GM12878 (cell line): ENCODE results near the gene KIF5A. TPM values are rescaled to one million over a fixed set of nuclear protein-coding genes. Genes with fewer than 3 reads are reported as not detected.

Experiments used
- ATAC-seq: fragments of 200-7000 bp; cut with Tn5 transposase; 3 replicates; pipeline ENCODE4 v1.9.1; 2020; ENCODE audit warnings: mild to moderate bottlenecking, moderate library complexity
- BruUV-seq: library from RNA; stranded (reverse); fragments of 400-500 nt; replicated peaks from 2 replicates; lab custom pipeline; 2021; lab: Mats Ljungman, UMichigan
- CTCF ChIA-PET: fragments of 300-600 bp; sonication (Branson Sonifier 250); formaldehyde crosslinking; extraction: SDS; loops from one replicate; lab custom pipeline; 2021; ENCODE audit warnings: inconsistent platforms; lab: Yijun Ruan, JAX
- POLR2A ChIA-PET: fragments of 350-600 bp; formaldehyde crosslinking; extraction: SDS; loops from one replicate; lab custom pipeline; 2021; ENCODE audit warnings: inconsistent platforms; lab: Charles Lee
- RAD21 ChIA-PET: fragments of 300-600 bp; sonication (Branson Sonifier 250); formaldehyde crosslinking; loops from one replicate; lab custom pipeline; 2023; ENCODE audit warnings: antibody characterized with exemption; ENCODE audit not compliant: unreplicated experiment; lab: Charles Lee
- SMC1A ChIA-PET: fragments of 300-600 bp; sonication (Branson Sonifier 250); formaldehyde crosslinking; loops from one replicate; lab custom pipeline; 2023; ENCODE audit not compliant: unreplicated experiment, uncharacterized antibody; lab: Charles Lee
- DNase-seq: peaks from one replicate; pipeline ENCODE4 v3.0.0-alpha.2; 2011; ENCODE audit warnings: low read depth, low spot score
- FAIRE-seq: peaks from 3 replicates; lab custom pipeline; 2011; peaks lifted over from hg19 to GRCh38; lab: Jason Lieb, UNC
- H2AFZ ChIP-seq: 2 replicates; pipeline ENCODE4 v1.6.0; 2011; ENCODE audit warnings: low read depth, low read length, control low read depth; ENCODE audit not compliant: control insufficient read depth
- H3K27ac ChIP-seq: 2 replicates; pipeline ENCODE4 v1.5.1; 2011; ENCODE audit warnings: control low read depth; ENCODE audit not compliant: control insufficient read depth, insufficient read depth
- H3K27me3 ChIP-seq, 2 experiments: replicated peaks in 1 of 2; 2 replicates each; pipeline versions ENCODE4 v1.6.0 to v1.6.1; 2011; ENCODE audit warnings: low read length in 1 of 2; ENCODE audit not compliant: control insufficient read depth in 2 of 2, insufficient read depth in 2 of 2
- H3K36me3 ChIP-seq, 2 experiments: 2 replicates each; pipeline ENCODE4 v1.5.1; 2011; ENCODE audit warnings: low read length in 1 of 2; ENCODE audit not compliant: control insufficient read depth in 2 of 2, insufficient read depth in 2 of 2
- H3K4me1 ChIP-seq: 2 replicates; pipeline ENCODE4 v1.6.1; 2011; ENCODE audit warnings: mild to moderate bottlenecking, low read length, moderate library complexity, mixed read lengths; ENCODE audit not compliant: control insufficient read depth, insufficient read depth
- H3K4me2 ChIP-seq: 2 replicates; pipeline ENCODE4 v1.6.0; 2011; ENCODE audit warnings: control low read depth; ENCODE audit not compliant: control insufficient read depth, insufficient read depth
- H3K4me3 ChIP-seq: fragments of 200-600 bp; sonication (generic); 2 replicates; pipeline ENCODE4 v1.5.1; 2016
- H3K79me2 ChIP-seq: 2 replicates; pipeline ENCODE4 v1.6.0; 2011; ENCODE audit warnings: low read length; ENCODE audit not compliant: control insufficient read depth, insufficient read depth
- H3K9ac ChIP-seq: 2 replicates; pipeline ENCODE4 v1.8.0; 2011; ENCODE audit warnings: low read length, control low read depth, mixed read lengths; ENCODE audit not compliant: control insufficient read depth, insufficient read depth
- H3K9me3 ChIP-seq: replicated peaks from 3 replicates; pipeline ENCODE4 v1.5.1; 2011; ENCODE audit warnings: mild to moderate bottlenecking, low read length; ENCODE audit not compliant: control insufficient read depth, insufficient read depth
- H4K20me1 ChIP-seq: 2 replicates; pipeline ENCODE4 v1.6.0; 2011; ENCODE audit not compliant: control insufficient read depth, insufficient read depth
- CHD1 ChIP-seq: IDR thresholded peaks from 2 replicates; pipeline ENCODE4 v1.6.1; 2012; ENCODE audit warnings: low read depth, low read length, improper control_type of control experiment
- CHD2 ChIP-seq: IDR thresholded peaks from 2 replicates; pipeline ENCODE4 v1.6.1; 2011; ENCODE audit warnings: low read depth, low read length, improper control_type of control experiment, borderline replicate concordance
- DPF2 ChIP-seq: fragments of 450-650 bp; IDR thresholded peaks from 2 replicates; pipeline ENCODE4 v1.6.1; 2017; ENCODE audit warnings: mild to moderate bottlenecking
- EED ChIP-seq: sonication (generic); IDR thresholded peaks from 2 replicates; pipeline ENCODE4 v1.6.1; 2016; ENCODE audit warnings: antibody characterized with exemption, low read depth
- ESRRA ChIP-seq: IDR thresholded peaks from 2 replicates; pipeline ENCODE4 v1.6.1; 2012; ENCODE audit warnings: mild to moderate bottlenecking, low read length, improper control_type of control experiment
- GATAD2B ChIP-seq: fragments of 450-650 bp; conservative IDR thresholded peaks from 2 replicates; pipeline ENCODE4 v1.6.1; 2017; ENCODE audit warnings: low read depth, mild to moderate bottlenecking, moderate library complexity
- HCFC1 ChIP-seq: fragments of 150-350 bp; IDR thresholded peaks from 2 replicates; pipeline ENCODE4 v1.6.1; 2014; ENCODE audit warnings: low read length
- MYC ChIP-seq: IDR thresholded peaks from 2 replicates; pipeline ENCODE4 v1.6.1; 2011; ENCODE audit warnings: mild to moderate bottlenecking, low read length, moderate library complexity, inconsistent platforms; ENCODE audit not compliant: insufficient read depth, insufficient replicate concordance, insufficient read length, severe bottlenecking
- NFIC ChIP-seq: IDR thresholded peaks from 2 replicates; pipeline ENCODE4 v1.6.1; 2012; ENCODE audit warnings: low read depth, mild to moderate bottlenecking, inconsistent platforms, low read length, moderate library complexity
- POLR2A ChIP-seq: IDR thresholded peaks from 2 replicates; pipeline ENCODE4 v1.6.1; 2011; ENCODE audit warnings: low read depth, mild to moderate bottlenecking, low read length
- POLR2AphosphoS2 ChIP-seq: IDR thresholded peaks from 2 replicates; pipeline ENCODE4 v1.6.1; 2011; ENCODE audit warnings: low read depth, mild to moderate bottlenecking, low read length, improper control_type of control experiment, moderate library complexity
- RCOR1 ChIP-seq: conservative IDR thresholded peaks from 2 replicates; pipeline ENCODE4 v1.6.1; 2012; ENCODE audit warnings: low read depth, low read length, improper control_type of control experiment
- SIX5 ChIP-seq: IDR thresholded peaks from 2 replicates; pipeline ENCODE4 v1.6.1; 2011; ENCODE audit warnings: mild to moderate bottlenecking, low read depth, low read length, moderate library complexity; ENCODE audit not compliant: severe bottlenecking
- TCF12 ChIP-seq: IDR thresholded peaks from 2 replicates; pipeline ENCODE4 v1.6.1; 2011; ENCODE audit warnings: low read depth, mild to moderate bottlenecking, low read length
- TCF3 ChIP-seq: IDR thresholded peaks from 2 replicates; pipeline ENCODE4 v1.6.1; 2012; ENCODE audit warnings: low read depth, mild to moderate bottlenecking, low read length, borderline replicate concordance; ENCODE audit not compliant: insufficient read depth
- ZNF274 ChIP-seq: IDR thresholded peaks from one replicate; pipeline ENCODE4 v1.8.0; 2011; ENCODE audit not compliant: insufficient read length, insufficient read depth
- WGBS: methylation state at CpG from one replicate; pipeline ENCODE4 v1.1.6; 2016; ENCODE audit warnings: low lambda C conversion rate; ENCODE audit not compliant: insufficient replicate concordance, insufficient coverage; ENCODE audit errors: missing lambda C conversion rate; 5-methylcytosine and 5-hydroxymethylcytosine counted together
- in situ Hi-C: fragments of 300-500 bp; cut with MboI; formaldehyde crosslinking; loops from 9 replicates; pipeline ENCODE4 v1.14.3; 2018; ENCODE audit warnings: mixed read lengths
- intact Hi-C: fragments of 100-400 bp; cut with micrococcal nuclease; formaldehyde crosslinking; loops from one replicate; pipeline ENCODE4 v1.14.2; 2022; ENCODE audit not compliant: unreplicated experiment
- polyA plus RNA-seq, 11 experiments: library from polyadenylated mRNA; depleted of rRNA in 4 of 11; unstranded in 6 of 11; stranded (reverse) in 5 of 11; fragments of >200 nt; fragmentation: Nextera tagmentation in 4 of 11; fragmentation: Illumina TruSeq in 1 of 11; extraction: Ambion mirVana in 4 of 11; extraction: Trizol in 1 of 11; gene quantifications; 1 replicate in 1 of 11; 2 replicates in 10 of 11; pipeline versions ENCODE4 v1.2.1 to v1.2.3, GENCODE V29; 2011 to 2016; ENCODE audit warnings: inconsistent platforms in 2 of 11, missing spikeins in 2 of 11, low read depth in 1 of 11
- total RNA-seq, 4 experiments: library from RNA; depleted of rRNA in 3 of 4; stranded (reverse); fragments of >200 nt in 3 of 4; fragmentation: Illumina TruSeq in 1 of 4; extraction: Trizol in 1 of 4; gene quantifications; 2 replicates each; pipeline versions ENCODE4 v1.2.1 to v1.2.3, GENCODE V29; 2013 to 2021
- TF ChIP-seq, protein P1 (sequence below): fragments of 450-650 bp; formaldehyde crosslinking; IDR thresholded peaks from 2 replicates; pipeline ENCODE4 v1.4.0; 2020; ENCODE audit warnings: mild to moderate bottlenecking, moderate library complexity
- TF ChIP-seq, protein P2 (sequence below): fragments of 450-650 bp; IDR thresholded peaks from 2 replicates; pipeline ENCODE4 v1.6.1; 2017; ENCODE audit warnings: mild to moderate bottlenecking, low read depth, inconsistent platforms; ENCODE audit not compliant: poor library complexity, severe bottlenecking

KIF5A gene
- total and polyA plus RNA-seq, 10 of the 15 experiments (the other 5 are each of a cell fraction or from before 2014, with no cell fraction given) = 0.35 to 2.9 (median 0.97) TPM

DNA sequence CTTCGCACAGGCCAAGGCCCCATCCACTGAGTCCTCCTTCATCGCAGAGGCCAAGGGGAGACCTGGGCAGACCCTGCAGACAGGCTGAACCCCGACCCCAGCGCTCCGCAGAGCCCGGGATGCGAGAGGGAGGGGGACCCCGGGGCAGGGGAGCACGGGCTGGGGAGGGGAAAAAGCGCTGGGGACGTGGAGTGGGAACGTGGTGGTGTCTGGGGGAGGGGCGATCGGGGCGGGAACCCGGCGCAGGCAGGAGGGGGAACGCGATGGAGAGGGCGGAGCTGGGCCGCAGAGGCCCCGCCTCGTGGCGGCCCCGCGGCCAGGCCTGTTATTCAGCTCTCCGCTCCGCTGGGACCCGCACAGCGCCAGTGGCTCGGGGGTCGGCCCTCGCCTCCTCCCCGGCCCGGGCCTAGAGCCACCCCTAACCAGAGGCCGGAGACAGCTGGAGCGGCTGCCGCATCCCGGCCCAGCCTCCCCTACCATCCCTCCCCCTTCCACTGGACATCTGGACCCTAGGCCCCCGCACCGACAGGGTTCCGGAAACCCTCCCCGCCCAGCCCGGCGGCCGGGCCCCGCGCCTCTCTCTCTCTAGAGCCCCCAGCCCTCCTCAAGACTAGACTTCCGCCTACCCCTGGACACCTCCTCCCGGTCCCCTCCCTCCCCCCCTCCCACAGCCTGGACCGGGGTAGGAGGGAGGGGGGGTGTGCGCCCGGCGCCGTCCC, 61.4 kb downstream of the KIF5A start, which contains the start of gene ARHGEF25:
Gene ARHGEF25, plus strand, starts transcription at position 328 of the 719 bp plus-strand sequence. CDS start 460 bp downstream, outside the sequence.
- Histone ChIP-seq H3K4me3 (peak within 1 kb of the TSS; percentile 70), H3K27ac (no peak within 1 kb of the TSS), H3K4me2 (peak within 1 kb of the TSS; percentile 82), H3K36me3 (no peaks in the 10 kb centered on the region; a peak in 1 of 4 replicates), H3K9me3 (no peaks in the 10 kb centered on the region), H3K9ac (peak within 1 kb of the TSS; percentile 25; the same call in 1 of the 2 replicates), H3K79me2 (no peaks in the 10 kb centered on the region), H3K4me1 (peaks cover 10% of the 10 kb centered on the region), H2AFZ (peak within 1 kb of the TSS; percentile 67), H4K20me1 (no peaks in the 10 kb centered on the region), H3K27me3 (no peaks in the 10 kb centered on the region)
- ChIA-PET CTCF (interaction anchor here (0.5 to 1.3 kb wide), 4 partner anchors 10 to 304 kb away, joined by 3 to 4 read pairs (median 3); no protein-coding TSS in a partner anchor), POLR2A (interaction anchor here (0.8 to 1.7 kb wide), 3 partner anchors 9 to 91 kb away, joined by 3 to 4 read pairs (median 3); partner anchors contain the start of genes DDIT3 and PIP4K2C), SMC1A (no interaction called here), RAD21 (interaction anchor here (0.7 kb wide), 1 partner anchor 28 kb away, joined by 3 read pairs; no protein-coding TSS in a partner anchor)
- intact Hi-C loops (no loop called here), in situ Hi-C loops (no loop called here)
- FAIRE-seq = no peak
- no peak for DNase-seq
- BruUV-seq = no TSS peak
- WGBS = 4% methylated on average over 25 of the region's 55 CpGs
- ATAC-seq = peak; percentile 82
- TF ChIP-seq ESRRA (no peak), TCF12 (no peak), NFIC (no peak), MYC (no peak), EED (no peak), TCF3 (0 out of 2 replicates have a peak, but pooled peaks have one; percentile 38), HCFC1 (no peak), POLR2AphosphoS2 (0 out of 2 replicates have a peak, but pooled peaks have one; percentile 21), POLR2A (peak; percentile 82), RCOR1 (no peak), GATAD2B (0 out of 2 replicates have a peak, but pooled peaks have one; percentile 32), ZNF274 (no peak), DPF2 (0 out of 2 replicates have a peak, but pooled peaks have one; percentile 25), SIX5 (no peak), CHD1 (no peak), CHD2 (0 out of 2 replicates have a peak, but pooled peaks have one; percentile 25)
- TF ChIP-seq, protein P1, sequence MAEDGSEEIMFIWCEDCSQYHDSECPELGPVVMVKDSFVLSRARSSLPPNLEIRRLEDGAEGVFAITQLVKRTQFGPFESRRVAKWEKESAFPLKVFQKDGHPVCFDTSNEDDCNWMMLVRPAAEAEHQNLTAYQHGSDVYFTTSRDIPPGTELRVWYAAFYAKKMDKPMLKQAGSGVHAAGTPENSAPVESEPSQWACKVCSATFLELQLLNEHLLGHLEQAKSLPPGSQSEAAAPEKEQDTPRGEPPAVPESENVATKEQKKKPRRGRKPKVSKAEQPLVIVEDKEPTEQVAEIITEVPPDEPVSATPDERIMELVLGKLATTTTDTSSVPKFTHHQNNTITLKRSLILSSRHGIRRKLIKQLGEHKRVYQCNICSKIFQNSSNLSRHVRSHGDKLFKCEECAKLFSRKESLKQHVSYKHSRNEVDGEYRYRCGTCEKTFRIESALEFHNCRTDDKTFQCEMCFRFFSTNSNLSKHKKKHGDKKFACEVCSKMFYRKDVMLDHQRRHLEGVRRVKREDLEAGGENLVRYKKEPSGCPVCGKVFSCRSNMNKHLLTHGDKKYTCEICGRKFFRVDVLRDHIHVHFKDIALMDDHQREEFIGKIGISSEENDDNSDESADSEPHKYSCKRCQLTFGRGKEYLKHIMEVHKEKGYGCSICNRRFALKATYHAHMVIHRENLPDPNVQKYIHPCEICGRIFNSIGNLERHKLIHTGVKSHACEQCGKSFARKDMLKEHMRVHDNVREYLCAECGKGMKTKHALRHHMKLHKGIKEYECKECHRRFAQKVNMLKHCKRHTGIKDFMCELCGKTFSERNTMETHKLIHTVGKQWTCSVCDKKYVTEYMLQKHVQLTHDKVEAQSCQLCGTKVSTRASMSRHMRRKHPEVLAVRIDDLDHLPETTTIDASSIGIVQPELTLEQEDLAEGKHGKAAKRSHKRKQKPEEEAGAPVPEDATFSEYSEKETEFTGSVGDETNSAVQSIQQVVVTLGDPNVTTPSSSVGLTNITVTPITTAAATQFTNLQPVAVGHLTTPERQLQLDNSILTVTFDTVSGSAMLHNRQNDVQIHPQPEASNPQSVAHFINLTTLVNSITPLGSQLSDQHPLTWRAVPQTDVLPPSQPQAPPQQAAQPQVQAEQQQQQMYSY (CRISPR knock-in tag) = no peak
- TF ChIP-seq, protein P2, sequence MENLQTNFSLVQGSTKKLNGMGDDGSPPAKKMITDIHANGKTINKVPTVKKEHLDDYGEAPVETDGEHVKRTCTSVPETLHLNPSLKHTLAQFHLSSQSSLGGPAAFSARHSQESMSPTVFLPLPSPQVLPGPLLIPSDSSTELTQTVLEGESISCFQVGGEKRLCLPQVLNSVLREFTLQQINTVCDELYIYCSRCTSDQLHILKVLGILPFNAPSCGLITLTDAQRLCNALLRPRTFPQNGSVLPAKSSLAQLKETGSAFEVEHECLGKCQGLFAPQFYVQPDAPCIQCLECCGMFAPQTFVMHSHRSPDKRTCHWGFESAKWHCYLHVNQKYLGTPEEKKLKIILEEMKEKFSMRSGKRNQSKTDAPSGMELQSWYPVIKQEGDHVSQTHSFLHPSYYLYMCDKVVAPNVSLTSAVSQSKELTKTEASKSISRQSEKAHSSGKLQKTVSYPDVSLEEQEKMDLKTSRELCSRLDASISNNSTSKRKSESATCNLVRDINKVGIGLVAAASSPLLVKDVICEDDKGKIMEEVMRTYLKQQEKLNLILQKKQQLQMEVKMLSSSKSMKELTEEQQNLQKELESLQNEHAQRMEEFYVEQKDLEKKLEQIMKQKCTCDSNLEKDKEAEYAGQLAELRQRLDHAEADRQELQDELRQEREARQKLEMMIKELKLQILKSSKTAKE = no peak
